Memory B cell (primary cell): Measurements from ENCODE around the gene RNU1-1.
"Not testable (repeated sequence)": the region's sequence is repeated elsewhere in the genome, so short reads cannot be mapped to it uniquely, and the experiment has no call there.

Experiments
- ATAC-seq: fragments of 150-1000 bp; cut with Tn5 transposase; 2 replicates; pipeline ENCODE4 v1.10.0; 2021; ENCODE audit warnings: low read depth, mild to moderate bottlenecking, moderate library complexity
- DNase-seq, 2 donors: peaks; one replicate each; pipeline ENCODE4 v3.0.0; 2022; ENCODE audit warnings: low spot score in 2 of 2
- H3K27ac Mint-ChIP-seq: one replicate; pipeline ENCODE4 v1.8.0; 2022; ENCODE audit warnings: mild to moderate bottlenecking, moderate library complexity, mixed read lengths
- H3K27me3 Mint-ChIP-seq: one replicate; pipeline ENCODE4 v1.8.0; 2022; ENCODE audit warnings: mixed read lengths
- H3K36me3 Mint-ChIP-seq: one replicate; pipeline ENCODE4 v1.8.0; 2022; ENCODE audit warnings: mild to moderate bottlenecking, mixed read lengths
- H3K4me1 Mint-ChIP-seq: one replicate; pipeline ENCODE4 v1.8.0; 2022; ENCODE audit warnings: mixed read lengths
- H3K4me3 Mint-ChIP-seq: one replicate; pipeline ENCODE4 v1.8.0; 2022; ENCODE audit warnings: mild to moderate bottlenecking, moderate library complexity, mixed read lengths
- H3K9me3 Mint-ChIP-seq: one replicate; pipeline ENCODE4 v1.8.0; 2022; ENCODE audit warnings: mixed read lengths

Gene RNU1-1

GRCh38 chr1:16512624-16513411 lies 1.3 kb downstream of the RNU1-1 start:
- H3K9me3 Mint-ChIP-seq, H3K27me3 Mint-ChIP-seq, H3K4me3 Mint-ChIP-seq, ATAC-seq, H3K27ac Mint-ChIP-seq, H3K4me1 Mint-ChIP-seq, H3K36me3 Mint-ChIP-seq: not testable (repeated sequence)
- DNase-seq: peak; percentile 29 to 53

- H3K4me1 Mint-ChIP-seq, H3K36me3 Mint-ChIP-seq, H3K27ac Mint-ChIP-seq, ATAC-seq, H3K27me3 Mint-ChIP-seq, H3K9me3 Mint-ChIP-seq, H3K4me3 Mint-ChIP-seq, DNase-seq: not testable (repeated sequence)
These were observed 2.2 kb downstream of the RNU1-1 start for GRCh38 chr1:16511926-16512325.

DNA sequence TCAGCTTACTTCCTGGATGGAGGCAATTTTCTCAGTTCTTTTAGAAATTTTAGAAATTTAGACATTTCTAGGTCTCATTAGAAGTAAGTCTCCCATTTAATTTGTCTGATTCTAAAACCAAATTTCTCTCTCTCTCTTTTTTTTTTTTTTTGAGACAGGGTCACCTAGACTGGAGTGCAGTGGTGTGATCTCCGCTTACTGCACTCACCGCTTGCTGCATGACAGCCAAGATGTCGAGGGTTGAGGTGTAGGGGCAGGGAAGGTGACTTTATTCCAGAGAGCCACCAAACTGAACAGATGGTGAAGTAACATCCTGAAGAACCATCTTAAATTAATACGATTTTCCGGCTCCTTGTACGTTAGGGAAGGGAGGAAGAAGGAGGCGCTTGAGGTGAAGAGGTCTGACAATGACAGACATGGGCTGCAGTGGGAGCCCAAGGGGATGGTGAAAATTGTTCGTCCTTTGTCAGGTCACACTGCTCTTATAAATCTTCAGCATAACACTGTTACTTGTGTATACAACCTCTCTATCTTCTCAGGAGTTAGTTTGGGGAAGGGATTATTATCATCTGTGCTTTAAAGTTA lies 5.1 kb downstream of the RNU1-1 start:
- not testable (repeated sequence) for ATAC-seq, H3K4me3 Mint-ChIP-seq, H3K4me1 Mint-ChIP-seq, DNase-seq, H3K27ac Mint-ChIP-seq, H3K36me3 Mint-ChIP-seq, H3K9me3 Mint-ChIP-seq, H3K27me3 Mint-ChIP-seq

DNA sequence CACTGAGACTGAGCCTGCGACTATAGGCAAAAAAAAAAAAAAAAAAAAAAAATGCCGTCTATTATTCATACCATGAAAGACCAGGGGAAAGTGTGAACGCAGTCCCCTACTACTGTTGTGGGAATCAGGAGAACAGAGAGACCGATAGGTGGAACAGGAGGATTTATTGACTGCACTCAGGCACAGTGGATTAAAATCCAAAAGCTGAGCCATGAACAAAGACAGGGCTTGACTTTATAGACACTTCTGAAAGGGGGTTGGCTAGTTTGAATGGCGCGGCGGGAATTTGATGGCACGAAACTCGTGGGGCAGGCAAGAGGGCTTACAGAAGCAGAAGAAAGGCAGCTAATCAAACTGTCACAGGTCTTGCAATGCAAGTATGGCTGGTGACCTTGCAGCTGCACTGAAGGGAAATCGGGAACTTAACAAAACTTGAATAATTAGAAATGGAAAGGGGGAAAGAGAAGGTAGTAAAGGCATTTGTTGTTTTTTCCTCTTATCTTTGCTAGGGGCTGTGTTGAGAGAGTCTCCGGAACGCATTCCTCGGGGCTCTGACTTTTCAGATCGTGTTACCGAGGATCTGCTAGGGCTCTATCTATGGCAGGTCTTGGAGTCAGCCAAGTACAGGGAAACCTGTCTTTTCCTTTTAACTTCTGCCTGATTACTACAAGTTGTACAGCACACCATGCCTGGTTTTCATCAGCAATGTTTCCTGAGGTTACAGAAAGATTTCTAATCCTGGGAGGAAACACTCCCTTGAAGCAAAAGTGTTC lies 7.5 kb downstream of the RNU1-1 start:
- H3K36me3 Mint-ChIP-seq, H3K27me3 Mint-ChIP-seq, H3K9me3 Mint-ChIP-seq, H3K4me3 Mint-ChIP-seq, H3K4me1 Mint-ChIP-seq, ATAC-seq, H3K27ac Mint-ChIP-seq, DNase-seq: not testable (repeated sequence)

- not testable (repeated sequence) for H3K36me3 Mint-ChIP-seq, H3K4me1 Mint-ChIP-seq, H3K27ac Mint-ChIP-seq, H3K27me3 Mint-ChIP-seq, H3K9me3 Mint-ChIP-seq, DNase-seq, ATAC-seq, H3K4me3 Mint-ChIP-seq
These were observed 8.2 kb downstream of the RNU1-1 start for GRCh38 chr1:16505870-16506269.

DNA sequence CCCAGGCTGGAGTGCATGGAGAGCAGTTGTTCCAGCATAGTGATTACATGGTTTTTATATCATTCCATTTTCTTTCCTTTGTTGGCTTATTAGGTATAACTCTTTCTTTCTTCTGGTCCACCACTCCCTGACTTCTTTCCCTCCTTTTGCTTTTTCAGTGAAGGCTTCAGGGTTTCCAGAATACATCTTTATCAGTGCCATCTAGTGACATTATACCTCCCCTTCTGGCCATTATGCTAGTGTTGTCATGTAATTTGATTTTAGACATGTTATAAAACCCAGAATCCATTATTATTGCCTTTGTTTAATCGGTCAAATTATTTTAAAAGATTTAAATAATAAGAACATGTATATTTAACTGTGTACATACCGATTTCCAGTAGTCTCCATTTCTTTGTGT lies 10.6 kb downstream of the RNU1-1 start:
- Mint-ChIP-seq H3K27me3 (no peaks in the 10 kb centered on the region), H3K4me1 (peaks cover 10% of the 10 kb centered on the region)

GRCh38 chr1:16501446-16501845 lies 12.6 kb downstream of the RNU1-1 start:
- DNase-seq, H3K27me3 Mint-ChIP-seq, ATAC-seq, H3K27ac Mint-ChIP-seq, H3K9me3 Mint-ChIP-seq, H3K36me3 Mint-ChIP-seq, H3K4me3 Mint-ChIP-seq: not testable (repeated sequence)
- peaks cover 16% of the 10 kb centered on the region for H3K4me1 Mint-ChIP-seq

More for the DNA sequence above, 10.6 kb downstream of the RNU1-1 start:
- H3K27ac Mint-ChIP-seq: no peak overlapping the region
- H3K4me3 Mint-ChIP-seq: no peak overlapping the region
- peaks cover 4% of the 10 kb centered on the region for H3K36me3 Mint-ChIP-seq
- DNase-seq (no peak), ATAC-seq (no peak)
- H3K9me3 Mint-ChIP-seq: no peaks in the 10 kb centered on the region

DNA sequence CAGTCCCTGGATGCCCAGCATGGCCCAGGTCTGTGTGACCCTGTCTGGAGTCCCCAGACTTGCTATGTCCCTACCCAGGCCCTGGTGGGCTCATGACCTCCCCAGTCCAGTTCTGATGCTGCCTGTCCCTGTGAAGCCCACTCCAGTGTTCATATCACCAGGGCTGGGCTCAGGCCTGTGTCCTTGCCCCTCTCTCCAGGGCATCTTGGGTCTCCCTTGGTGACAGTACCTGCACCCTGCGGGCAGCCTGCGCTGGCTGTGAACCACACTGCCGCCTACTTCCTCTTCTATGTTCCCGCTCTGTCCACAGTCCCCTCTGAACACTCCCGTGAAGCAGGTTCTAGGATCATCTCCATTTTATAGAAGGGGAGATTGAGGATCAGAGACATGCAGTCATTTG lies 13.1 kb downstream of the RNU1-1 start:
- not testable (repeated sequence) for H3K4me3 Mint-ChIP-seq, H3K27ac Mint-ChIP-seq, H3K27me3 Mint-ChIP-seq, H3K9me3 Mint-ChIP-seq, DNase-seq, ATAC-seq, H3K36me3 Mint-ChIP-seq
- H3K4me1 Mint-ChIP-seq: peaks cover 16% of the 10 kb centered on the region

DNA sequence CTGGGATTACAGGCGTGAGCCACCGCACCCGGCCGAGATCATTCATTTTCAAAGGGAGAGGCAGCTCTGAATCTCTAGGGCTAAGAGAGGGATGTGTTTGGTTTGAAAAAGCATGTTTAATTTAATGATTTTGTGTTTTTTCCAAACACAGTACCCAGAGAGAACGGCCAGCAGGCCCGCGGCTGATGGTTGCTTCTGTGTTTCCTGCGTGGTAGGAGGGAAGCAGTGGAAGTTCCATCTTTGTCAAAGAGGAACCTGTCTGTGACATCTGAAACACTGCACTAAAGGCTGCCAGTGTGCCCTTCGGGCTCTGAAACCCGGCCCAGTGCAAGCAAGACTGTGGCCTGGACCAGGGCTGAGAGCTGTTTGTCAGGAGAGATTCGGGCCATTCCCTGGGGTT lies 13.6 kb downstream of the RNU1-1 start:
- H3K9me3 Mint-ChIP-seq, H3K36me3 Mint-ChIP-seq, H3K27me3 Mint-ChIP-seq, ATAC-seq, H3K27ac Mint-ChIP-seq, DNase-seq: not testable (repeated sequence)
- Mint-ChIP-seq H3K4me1 (peaks cover 16% of the 10 kb centered on the region), H3K4me3 (peak overlapping the region; percentile 57)

- peak overlapping the region; percentile 84 for H3K4me3 Mint-ChIP-seq
- peak overlapping the region; percentile 78 for H3K27ac Mint-ChIP-seq
- DNase-seq (peak; percentile 84 to 87), ATAC-seq (peak; percentile 95)
- no peaks in the 10 kb centered on the region for H3K27me3 Mint-ChIP-seq
- H3K36me3 Mint-ChIP-seq: no peaks in the 10 kb centered on the region
- no peaks in the 10 kb centered on the region for H3K9me3 Mint-ChIP-seq
- peaks cover 18% of the 10 kb centered on the region for H3K4me1 Mint-ChIP-seq
These were observed 15.3 kb downstream of the RNU1-1 start for GRCh38 chr1:16498573-16499413.

- not testable (repeated sequence) for H3K36me3 Mint-ChIP-seq, H3K27me3 Mint-ChIP-seq, H3K27ac Mint-ChIP-seq, H3K9me3 Mint-ChIP-seq, DNase-seq, ATAC-seq
- Mint-ChIP-seq H3K4me1 (peaks cover 19% of the 10 kb centered on the region), H3K4me3 (peak overlapping the region; percentile 84)
These were observed 16.0 kb downstream of the RNU1-1 start for GRCh38 chr1:16498047-16498446.

GRCh38 chr1:16497474-16497904 lies 16.6 kb downstream of the RNU1-1 start:
- H3K27me3 Mint-ChIP-seq, ATAC-seq, DNase-seq, H3K36me3 Mint-ChIP-seq, H3K9me3 Mint-ChIP-seq: not testable (repeated sequence)
- peak overlapping the region; percentile 3 for H3K27ac Mint-ChIP-seq
- H3K4me1 Mint-ChIP-seq: peaks cover 19% of the 10 kb centered on the region
- peak overlapping the region; percentile 84 for H3K4me3 Mint-ChIP-seq

DNA sequence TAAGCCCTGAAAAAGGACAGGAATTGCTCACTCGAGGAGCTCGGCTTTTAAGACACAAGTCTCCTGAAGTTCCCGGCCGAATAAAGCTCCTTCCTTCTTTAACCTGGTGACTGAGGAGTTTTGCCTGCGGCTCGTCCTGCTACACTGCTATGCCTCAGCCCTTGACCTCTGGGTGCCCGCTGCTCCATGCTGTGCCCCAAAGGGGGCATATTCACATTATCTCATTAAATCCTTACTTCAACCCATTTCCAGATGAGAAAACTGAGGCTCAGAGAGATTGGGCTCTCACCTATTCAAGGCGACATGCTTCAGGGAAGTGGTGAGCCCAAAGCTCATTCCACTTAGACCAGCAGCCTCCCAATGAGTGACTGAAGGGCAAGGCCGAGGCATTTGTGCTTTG lies 20.4 kb downstream of the RNU1-1 start:
- H3K4me1 Mint-ChIP-seq: peaks cover 11% of the 10 kb centered on the region
- H3K9me3 Mint-ChIP-seq, ATAC-seq, H3K27ac Mint-ChIP-seq, H3K27me3 Mint-ChIP-seq, DNase-seq, H3K36me3 Mint-ChIP-seq, H3K4me3 Mint-ChIP-seq: not testable (repeated sequence)
